Measurements from ENCODE around the gene EML6. TPM values are rescaled to one million over a fixed set of nuclear protein-coding genes. Genes with fewer than 3 reads are reported as not detected.

Gene EML6
- total and polyA plus RNA-seq, 10 of the 15 experiments (the other 5 are each of a cell fraction or from before 2014, with no cell fraction given) = 0.09 to 0.67 (median 0.21) TPM

DNA sequence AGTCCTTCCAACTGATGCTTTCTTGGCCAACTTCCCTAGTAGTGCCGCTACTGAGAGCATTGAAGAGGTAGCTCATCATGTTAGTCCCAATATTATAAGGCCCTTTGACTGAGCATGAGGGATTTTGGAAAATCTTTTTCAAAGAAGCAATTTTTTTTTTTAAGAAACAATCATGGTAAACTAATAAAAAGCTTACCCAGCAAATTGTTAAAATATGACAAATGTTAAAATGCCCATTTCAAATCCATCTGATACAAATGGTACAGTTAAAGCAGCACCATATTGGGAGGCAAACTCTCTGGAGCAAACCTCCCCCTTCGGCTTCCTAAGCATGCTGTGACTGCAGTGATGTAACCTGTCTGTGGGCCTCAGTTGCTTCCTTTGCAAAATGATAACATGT lies 191.2 kb downstream of the EML6 start:
- 39% methylated on average over 2 of the region's 2 CpGs for whole genome bisulfite sequencing (ENCODE audit: insufficient coverage, insufficient replicate concordance, low lambda C conversion rate, missing lambda C conversion rate)
- no TSS peak for BruUV-seq (replicated peaks)

DNA sequence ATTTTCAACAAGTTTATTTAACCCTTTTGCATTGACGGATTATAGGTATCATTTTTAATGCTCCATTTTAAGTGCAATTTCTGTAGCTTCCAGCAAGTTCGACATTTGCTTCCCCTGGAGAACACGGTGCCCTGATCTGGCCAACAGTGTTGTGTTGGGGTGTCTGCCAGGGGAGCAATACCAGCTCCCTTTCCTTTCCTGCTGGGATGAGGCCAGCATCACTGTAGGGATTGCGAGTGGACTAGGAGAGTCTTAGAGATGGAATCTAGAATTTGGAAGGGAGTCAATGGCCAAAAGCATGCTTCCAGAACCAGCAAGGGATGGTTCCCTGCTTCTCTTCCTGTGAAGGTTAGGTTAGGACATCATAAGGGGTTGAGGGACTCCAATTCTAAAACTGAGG lies 191.6 kb downstream of the EML6 start:
- no peak overlapping the region for H3K27ac ChIP-seq (ENCODE audit: control insufficient read depth, insufficient read depth)
- ChIA-PET CTCF (interaction anchor here (0.6 kb wide), 1 partner anchor 312 kb away, joined by 3 read pairs; no protein-coding TSS in a partner anchor), POLR2A (no interaction called here), RAD21 (ENCODE audit: unreplicated experiment) (interaction anchor here (2.6 kb wide), 1 partner anchor 15 kb away, joined by 7 read pairs; no protein-coding TSS in a partner anchor), SMC1A (ENCODE audit: uncharacterized antibody, unreplicated experiment) (interaction anchor here (0.7 to 1.7 kb wide), 2 partner anchors 8 to 21 kb away, joined by 3 to 5 read pairs; no protein-coding TSS in a partner anchor)
- WGBS (ENCODE audit: insufficient coverage, insufficient replicate concordance, low lambda C conversion rate, missing lambda C conversion rate) = 55% methylated on average over 4 of the region's 4 CpGs
- H3K79me2 ChIP-seq (ENCODE audit: control insufficient read depth, insufficient read depth, low read length) = no peaks in the 10 kb centered on the region
- no TSS peak for BruUV-seq (replicated peaks)
- FAIRE-seq (no peak), ATAC-seq (no peak), DNase-seq (ENCODE audit: low read depth, low spot score) (no peak)
- H3K9me3 ChIP-seq (replicated peaks; ENCODE audit: control insufficient read depth, insufficient read depth, low read length) = no peaks in the 10 kb centered on the region
- no peak overlapping the region for H3K9ac ChIP-seq (ENCODE audit: control insufficient read depth, insufficient read depth, low read length)
- no peaks in the 10 kb centered on the region for H4K20me1 ChIP-seq (ENCODE audit: control insufficient read depth, insufficient read depth)
- H3K36me3 ChIP-seq (ENCODE audit: control insufficient read depth in 2 of 2, insufficient read depth in 2 of 2, low read length in 1 of 2) = no peaks in the 10 kb centered on the region
- H3K4me2 ChIP-seq (ENCODE audit: control insufficient read depth, insufficient read depth) = no peak overlapping the region
- no peak for TF ChIP-seq CREM (IDR thresholded peaks at IDR 0.05; ENCODE audit: low read depth)
- TF ChIP-seq, protein P1, sequence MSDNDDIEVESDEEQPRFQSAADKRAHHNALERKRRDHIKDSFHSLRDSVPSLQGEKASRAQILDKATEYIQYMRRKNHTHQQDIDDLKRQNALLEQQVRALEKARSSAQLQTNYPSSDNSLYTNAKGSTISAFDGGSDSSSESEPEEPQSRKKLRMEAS (IDR thresholded peaks at IDR 0.05; ENCODE audit: low read depth, low read length) = no peak
- TF ChIP-seq, protein P2, sequence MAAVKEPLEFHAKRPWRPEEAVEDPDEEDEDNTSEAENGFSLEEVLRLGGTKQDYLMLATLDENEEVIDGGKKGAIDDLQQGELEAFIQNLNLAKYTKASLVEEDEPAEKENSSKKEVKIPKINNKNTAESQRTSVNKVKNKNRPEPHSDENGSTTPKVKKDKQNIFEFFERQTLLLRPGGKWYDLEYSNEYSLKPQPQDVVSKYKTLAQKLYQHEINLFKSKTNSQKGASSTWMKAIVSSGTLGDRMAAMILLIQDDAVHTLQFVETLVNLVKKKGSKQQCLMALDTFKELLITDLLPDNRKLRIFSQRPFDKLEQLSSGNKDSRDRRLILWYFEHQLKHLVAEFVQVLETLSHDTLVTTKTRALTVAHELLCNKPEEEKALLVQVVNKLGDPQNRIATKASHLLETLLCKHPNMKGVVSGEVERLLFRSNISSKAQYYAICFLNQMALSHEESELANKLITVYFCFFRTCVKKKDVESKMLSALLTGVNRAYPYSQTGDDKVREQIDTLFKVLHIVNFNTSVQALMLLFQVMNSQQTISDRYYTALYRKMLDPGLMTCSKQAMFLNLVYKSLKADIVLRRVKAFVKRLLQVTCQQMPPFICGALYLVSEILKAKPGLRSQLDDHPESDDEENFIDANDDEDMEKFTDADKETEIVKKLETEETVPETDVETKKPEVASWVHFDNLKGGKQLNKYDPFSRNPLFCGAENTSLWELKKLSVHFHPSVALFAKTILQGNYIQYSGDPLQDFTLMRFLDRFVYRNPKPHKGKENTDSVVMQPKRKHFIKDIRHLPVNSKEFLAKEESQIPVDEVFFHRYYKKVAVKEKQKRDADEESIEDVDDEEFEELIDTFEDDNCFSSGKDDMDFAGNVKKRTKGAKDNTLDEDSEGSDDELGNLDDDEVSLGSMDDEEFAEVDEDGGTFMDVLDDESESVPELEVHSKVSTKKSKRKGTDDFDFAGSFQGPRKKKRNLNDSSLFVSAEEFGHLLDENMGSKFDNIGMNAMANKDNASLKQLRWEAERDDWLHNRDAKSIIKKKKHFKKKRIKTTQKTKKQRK (IDR thresholded peaks at IDR 0.05; ENCODE audit: low read depth, low read length) = no peak
- H3K27me3 ChIP-seq (replicated peaks in 1 of 2; ENCODE audit: control insufficient read depth in 2 of 2, insufficient read depth in 2 of 2, low read length in 1 of 2) = no peaks in the 10 kb centered on the region; a peak in 1 of 4 replicates
- H2AFZ ChIP-seq (ENCODE audit: control insufficient read depth, low read depth, low read length) = no peak overlapping the region
- H3K4me3 ChIP-seq = no peak overlapping the region
- in situ Hi-C loops (cut with MboI) = no loop called here
- intact Hi-C loops (cut with micrococcal nuclease; ENCODE audit: unreplicated experiment) = no loop called here
- H3K4me1 ChIP-seq (ENCODE audit: control insufficient read depth, insufficient read depth, low read length) = no peaks in the 10 kb centered on the region

More for the DNA sequence above, 191.2 kb downstream of the EML6 start:
- intact Hi-C loops (cut with micrococcal nuclease; ENCODE audit: unreplicated experiment) = no loop called here
- no peaks in the 10 kb centered on the region for H3K9me3 ChIP-seq (replicated peaks; ENCODE audit: control insufficient read depth, insufficient read depth, low read length)
- FAIRE-seq (no peak), DNase-seq (ENCODE audit: low read depth, low spot score) (no peak), ATAC-seq (no peak)
- no peaks in the 10 kb centered on the region for H3K36me3 ChIP-seq (ENCODE audit: control insufficient read depth in 2 of 2, insufficient read depth in 2 of 2, low read length in 1 of 2)
- no peaks in the 10 kb centered on the region for H3K4me1 ChIP-seq (ENCODE audit: control insufficient read depth, insufficient read depth, low read length)
- no peak for TF ChIP-seq SUZ12 (IDR thresholded peaks at IDR 0.05; ENCODE audit: unreplicated experiment)
- no peak for TF ChIP-seq ZBED1 (IDR thresholded peaks at IDR 0.05; ENCODE audit: borderline replicate concordance)
- no peak for TF ChIP-seq TARDBP (IDR thresholded peaks at IDR 0.05; ENCODE audit: borderline replicate concordance)
- no peak for TF ChIP-seq FOXK2 (IDR thresholded peaks at IDR 0.05)
- TF ChIP-seq POU2F2 (IDR thresholded peaks at IDR 0.05; ENCODE audit: borderline replicate concordance, low read depth, low read length) = no peak
- TF ChIP-seq RELA (IDR thresholded peaks at IDR 0.05; ENCODE audit: borderline replicate concordance, partially characterized antibody) = no peak
- TF ChIP-seq RAD21 (IDR thresholded peaks at IDR 0.05; ENCODE audit: insufficient read depth, low read depth, low read length) = no peak
- TF ChIP-seq KLF5 (IDR thresholded peaks at IDR 0.05; ENCODE audit: partially characterized antibody) = no peak
- no peak for TF ChIP-seq NFYA (IDR thresholded peaks at IDR 0.05; ENCODE audit: borderline replicate concordance, low read depth, low read length)
- TF ChIP-seq POLR2AphosphoS2 (IDR thresholded peaks at IDR 0.05; ENCODE audit: low read depth, low read length) = no peak
- TF ChIP-seq CEBPB (IDR thresholded peaks at IDR 0.05; ENCODE audit: borderline replicate concordance in 1 of 2, low read depth in 2 of 2, low read length in 2 of 2) = no peak
- no peak for TF ChIP-seq POLR2AphosphoS5 (IDR thresholded peaks at IDR 0.05; ENCODE audit: low read length)
- POLR2A ChIA-PET = no interaction called here
- H4K20me1 ChIP-seq (ENCODE audit: control insufficient read depth, insufficient read depth) = no peaks in the 10 kb centered on the region
- no peaks in the 10 kb centered on the region for H3K79me2 ChIP-seq (ENCODE audit: control insufficient read depth, insufficient read depth, low read length)
- H2AFZ ChIP-seq (ENCODE audit: control insufficient read depth, low read depth, low read length) = no peak overlapping the region
- H3K4me3 ChIP-seq = no peak overlapping the region
- RAD21 ChIA-PET (ENCODE audit: unreplicated experiment) = interaction anchor here (2.6 kb wide), 1 partner anchor 15 kb away, joined by 7 read pairs; no protein-coding TSS in a partner anchor
- no peak overlapping the region for H3K27ac ChIP-seq (ENCODE audit: control insufficient read depth, insufficient read depth)
- H3K4me2 ChIP-seq (ENCODE audit: control insufficient read depth, insufficient read depth) = no peak overlapping the region
- in situ Hi-C loops (cut with MboI) = no loop called here
- H3K9ac ChIP-seq (ENCODE audit: control insufficient read depth, insufficient read depth, low read length) = no peak overlapping the region
- CTCF ChIA-PET = interaction anchor here (0.6 to 1.2 kb wide), 3 partner anchors 13 to 312 kb away, joined by 3 to 4 read pairs (median 4); no protein-coding TSS in a partner anchor
- SMC1A ChIA-PET (ENCODE audit: uncharacterized antibody, unreplicated experiment) = interaction anchor here (0.7 to 1.7 kb wide), 3 partner anchors 9 to 20 kb away, joined by 3 to 5 read pairs (median 3); no protein-coding TSS in a partner anchor
- H3K27me3 ChIP-seq (replicated peaks in 1 of 2; ENCODE audit: control insufficient read depth in 2 of 2, insufficient read depth in 2 of 2, low read length in 1 of 2) = no peaks in the 10 kb centered on the region; a peak in 1 of 4 replicates

All from GM12878 (cell line).